HFFc6 (cell line): ENCODE measurements around the gene SYNGR1. TPM values are rescaled to one million over a fixed set of nuclear protein-coding genes. Genes with fewer than 3 reads are reported as not detected.
"Not testable (repeated sequence)": the region's sequence is repeated elsewhere in the genome, so short reads cannot be mapped to it uniquely, and the experiment has no call there.

Source experiments
- DNase-seq: peaks from one replicate; pipeline ENCODE4 v3.0.0-alpha.2; 2018
- H3K27ac Mint-ChIP-seq: 2 replicates; pipeline ENCODE4 v1.8.0; 2020; ENCODE audit warnings: mild to moderate bottlenecking, mixed read lengths
- H3K27me3 Mint-ChIP-seq: 2 replicates; pipeline ENCODE4 v1.8.0; 2021; ENCODE audit warnings: mild to moderate bottlenecking, moderate library complexity, mixed read lengths; ENCODE audit not compliant: insufficient read depth
- H3K36me3 Mint-ChIP-seq: 2 replicates; pipeline ENCODE4 v1.8.0; 2021; ENCODE audit warnings: low read depth, mixed read lengths
- H3K4me1 Mint-ChIP-seq: 2 replicates; pipeline ENCODE4 v1.8.0; 2020; ENCODE audit warnings: low read depth, mixed read lengths
- H3K4me3 Mint-ChIP-seq: 2 replicates; pipeline ENCODE4 v1.8.0; 2020; ENCODE audit warnings: mild to moderate bottlenecking, moderate library complexity, mixed read lengths
- H3K9me3 Mint-ChIP-seq: 2 replicates; pipeline ENCODE4 v1.8.0; 2020; ENCODE audit warnings: mild to moderate bottlenecking, mixed read lengths
- CTCF ChIP-seq: fragments of 200-600 bp; sonication (generic); IDR thresholded peaks from 2 replicates; pipeline ENCODE4 v1.5.0; 2021; ENCODE audit warnings: antibody characterized with exemption, mild to moderate bottlenecking
- total RNA-seq, 6 experiments: library from RNA; stranded (reverse); fragmentation: NEBNext Ultra II Directional; extraction: Animal tissue kit (Norgen Biotek cat#: 25700); gene quantifications; 2 replicates in 1 of 6; 3 replicates in 5 of 6; pipeline ENCODE4 v1.2.3, GENCODE V29; 2021

Gene SYNGR1
- total RNA-seq, 6 experiments from 2014 or later: 16.0 to 20.2 (median 18.5) TPM

DNA sequence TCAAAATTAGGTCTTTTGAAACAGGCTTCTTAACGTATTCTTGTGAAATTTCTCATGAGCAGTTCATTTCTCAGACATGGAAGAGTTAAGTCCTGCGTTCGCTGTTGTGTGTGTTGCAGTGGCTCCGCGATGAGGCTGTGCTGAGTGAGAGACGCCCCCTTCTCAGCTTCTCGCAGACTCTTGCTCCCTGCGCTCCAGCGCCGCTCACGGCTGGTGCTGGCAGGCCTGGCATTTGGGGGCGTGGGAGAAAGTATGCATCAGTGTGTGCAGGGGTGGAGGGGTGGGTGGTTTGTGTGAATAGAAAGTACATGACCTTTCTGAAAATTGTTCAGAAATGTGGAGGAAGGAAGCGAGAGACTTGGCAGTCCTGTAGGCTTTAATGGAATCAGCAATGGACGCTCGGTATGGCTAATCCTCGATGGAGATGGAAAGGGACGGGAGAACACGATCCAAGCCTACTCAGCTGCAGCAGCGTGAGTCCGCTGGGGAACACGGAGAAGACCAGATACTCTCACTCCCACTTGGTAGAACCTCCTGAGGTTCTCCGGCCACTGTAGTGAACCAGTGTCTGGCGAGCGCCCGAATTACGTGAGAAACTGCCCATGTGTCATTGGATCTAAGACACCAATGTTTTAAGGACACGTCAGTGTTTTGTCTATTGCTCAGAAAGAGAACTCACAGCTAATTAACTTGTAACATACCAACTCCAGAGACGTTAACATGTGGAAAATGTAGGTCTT, 55.7 kb downstream of the SYNGR1 start:
- DNase-seq: peak; percentile 57
- H3K4me3 Mint-ChIP-seq: peak overlapping the region; percentile 65; the same call in 1 of the 2 replicates
- peaks cover 18% of the 10 kb centered on the region; the same call in 1 of the 2 replicates for H3K4me1 Mint-ChIP-seq
- no peak for TF ChIP-seq CTCF
- no peaks in the 10 kb centered on the region; the same call in 1 of the 2 replicates for H3K27me3 Mint-ChIP-seq
- no peaks in the 10 kb centered on the region for H3K9me3 Mint-ChIP-seq
- H3K27ac Mint-ChIP-seq: peak overlapping the region; percentile 76
- H3K36me3 Mint-ChIP-seq: peaks cover 24% of the 10 kb centered on the region

GRCh38 chr22:39408173-39408572, 58.4 kb downstream of the SYNGR1 start:
- no peak overlapping the region for H3K4me3 Mint-ChIP-seq
- no peak overlapping the region for H3K27ac Mint-ChIP-seq
- H3K36me3 Mint-ChIP-seq: peaks cover 11% of the 10 kb centered on the region; the same call in 1 of the 2 replicates
- H3K27me3 Mint-ChIP-seq: no peaks in the 10 kb centered on the region; the same call in 1 of the 2 replicates
- H3K4me1 Mint-ChIP-seq: peaks cover 23% of the 10 kb centered on the region
- no peaks in the 10 kb centered on the region for H3K9me3 Mint-ChIP-seq
- DNase-seq: no peak
- TF ChIP-seq CTCF: no peak

DNA sequence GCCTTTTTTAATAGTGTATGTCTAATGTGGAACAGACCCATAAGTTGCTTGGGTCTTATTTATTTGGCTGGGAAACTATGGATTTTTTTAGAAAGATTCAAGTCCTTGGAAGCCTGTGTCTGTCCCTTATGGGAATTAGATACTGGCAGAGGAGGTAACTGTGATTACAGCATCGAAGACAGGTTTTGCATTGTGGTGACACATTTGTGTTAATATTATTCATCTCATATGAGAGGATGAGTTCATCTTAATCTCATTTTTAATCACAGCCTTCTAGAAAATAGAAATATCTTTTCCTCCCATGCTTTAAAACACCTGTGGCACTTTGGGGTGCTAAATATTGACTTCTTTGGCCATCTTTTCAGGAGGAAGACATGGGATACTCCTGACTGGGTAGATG, 59.0 kb downstream of the SYNGR1 start:
- TF ChIP-seq CTCF: no peak
- Mint-ChIP-seq H3K4me3 (no peak overlapping the region), H3K27ac (no peak overlapping the region), H3K9me3 (no peaks in the 10 kb centered on the region), H3K27me3 (no peaks in the 10 kb centered on the region; the same call in 1 of the 2 replicates), H3K36me3 (peaks cover 11% of the 10 kb centered on the region; the same call in 1 of the 2 replicates), H3K4me1 (peaks cover 23% of the 10 kb centered on the region)
- DNase-seq: no peak

- no peak for TF ChIP-seq CTCF
- no peak for DNase-seq
- H3K9me3 Mint-ChIP-seq: no peaks in the 10 kb centered on the region
- H3K36me3 Mint-ChIP-seq: peaks cover 11% of the 10 kb centered on the region; the same call in 1 of the 2 replicates
- no peak overlapping the region for H3K4me3 Mint-ChIP-seq
- peaks cover 21% of the 10 kb centered on the region for H3K4me1 Mint-ChIP-seq
- no peak overlapping the region for H3K27ac Mint-ChIP-seq
- no peaks in the 10 kb centered on the region for H3K27me3 Mint-ChIP-seq
Observed at GRCh38 chr22:39409516-39410029, 59.8 kb downstream of the SYNGR1 start.

DNA sequence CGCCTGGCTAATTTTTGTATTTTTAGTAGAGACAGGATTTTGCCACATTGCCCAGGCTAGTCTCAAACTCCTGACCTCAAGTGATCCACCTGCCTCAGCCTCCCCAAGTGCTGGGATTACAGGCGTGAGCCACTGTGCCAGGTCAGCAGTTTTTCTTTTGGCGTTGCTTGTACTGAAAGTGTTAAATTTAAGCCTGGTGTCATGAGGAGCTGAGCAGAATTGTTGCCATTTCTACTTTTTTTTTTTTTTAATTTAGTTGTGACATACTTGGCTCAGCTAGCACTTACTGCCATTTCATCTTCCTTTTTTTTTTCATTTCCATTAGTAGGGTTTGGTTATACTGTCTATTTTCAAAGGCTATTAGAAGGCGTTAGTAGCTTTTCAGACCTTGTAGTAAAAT, 60.5 kb downstream of the SYNGR1 start:
- TF ChIP-seq CTCF: no peak
- no peak for DNase-seq
- Mint-ChIP-seq H3K36me3 (peaks cover 7% of the 10 kb centered on the region; the same call in 1 of the 2 replicates), H3K27me3 (no peaks in the 10 kb centered on the region), H3K4me1 (peaks cover 14% of the 10 kb centered on the region), H3K27ac (no peak overlapping the region), H3K4me3 (no peak overlapping the region), H3K9me3 (no peaks in the 10 kb centered on the region)

DNA sequence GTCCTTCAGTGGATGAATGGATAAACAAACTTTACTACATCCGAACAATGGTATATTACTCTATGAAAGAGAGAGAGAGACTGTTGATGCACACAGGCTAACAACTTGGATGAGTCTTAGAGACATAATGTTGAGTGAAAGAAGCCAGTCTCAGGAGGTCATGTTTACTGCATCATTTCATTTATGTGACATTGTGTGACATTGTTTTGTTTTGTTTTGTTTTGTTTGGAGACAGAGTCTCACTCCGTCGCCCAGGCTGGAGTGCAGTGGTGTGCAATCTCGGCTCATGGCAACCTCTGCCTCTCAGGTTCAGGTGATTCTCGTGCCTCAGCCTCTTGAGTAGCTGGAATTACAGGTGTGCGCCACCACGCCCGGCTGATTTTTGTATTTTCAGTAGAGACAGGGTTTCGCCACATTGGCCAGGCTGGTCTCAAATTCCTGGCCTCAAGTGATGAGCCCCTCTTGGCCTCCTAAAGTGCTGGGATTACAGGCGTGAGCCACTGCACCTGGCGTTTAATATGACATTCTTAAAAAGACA, 62.1 kb downstream of the SYNGR1 start:
- H3K27ac Mint-ChIP-seq, DNase-seq, H3K27me3 Mint-ChIP-seq, H3K4me3 Mint-ChIP-seq, H3K9me3 Mint-ChIP-seq, H3K36me3 Mint-ChIP-seq, H3K4me1 Mint-ChIP-seq: not testable (repeated sequence)

GRCh38 chr22:39413204-39413603, 63.4 kb downstream of the SYNGR1 start:
- not testable (repeated sequence) for H3K27me3 Mint-ChIP-seq, H3K36me3 Mint-ChIP-seq, H3K27ac Mint-ChIP-seq, DNase-seq, H3K4me1 Mint-ChIP-seq, H3K9me3 Mint-ChIP-seq, H3K4me3 Mint-ChIP-seq
